ENCODE measurements around the gene LEFTY1. TPM values are rescaled to one million over a fixed set of nuclear protein-coding genes. Genes with fewer than 3 reads are reported as not detected.
A peak's percentile ranks its signal among the peaks of the same experiment; 100 is the strongest.

Gene LEFTY1
- total and polyA plus RNA-seq, 3 donors from 2014 or later, result 0.63 to 0.90 (median 0.87) TPM

DNA sequence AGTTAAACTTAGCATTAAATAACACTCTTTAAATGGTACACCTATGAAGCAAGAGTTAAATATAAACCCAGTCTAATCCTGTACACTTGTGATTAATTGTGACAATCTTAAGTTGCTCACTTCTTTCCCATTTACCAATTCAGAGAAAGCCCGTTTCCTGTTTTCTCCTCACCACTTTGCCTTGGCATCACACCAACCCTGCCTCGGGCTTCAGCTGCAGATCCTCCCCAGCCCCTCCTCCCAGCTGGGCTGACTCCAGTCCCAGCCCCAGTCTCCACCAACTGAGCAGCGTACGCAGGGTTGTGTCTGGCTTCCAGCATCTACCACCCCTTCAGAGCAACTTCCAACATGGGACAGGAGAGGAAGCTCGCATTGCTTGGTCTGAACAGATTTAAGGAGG is 31.0 kb upstream of the LEFTY1 start:
- Histone ChIP-seq H3K27ac (no peak overlapping the region), H3K9me3 (no peaks in the 10 kb centered on the region), H3K27me3 (no peaks in the 10 kb centered on the region), H3K36me3 (ENCODE audit: low read depth, missing control alignments) (no peaks in the 10 kb centered on the region), H3K4me3 (no peak overlapping the region), H3K4me1 (peaks cover 8% of the 10 kb centered on the region)
- TF ChIP-seq POLR2A (IDR thresholded peaks at IDR 0.05) (no peak), CTCF (IDR thresholded peaks at IDR 0.05) (no peak)
- 50 to 66% methylated on average over 5 of the region's 5 CpGs for WGBS, 2 donors
- peak; percentile 46 for DNase-seq
- intact Hi-C loops (cut with DNase I; ENCODE audit: low total_unique reads), result no loop called here

GRCh38 chr1:225918280-225918679 is 29.3 kb upstream of the LEFTY1 start:
- intact Hi-C loops (cut with DNase I; ENCODE audit: low total_unique reads), result no loop called here
- TF ChIP-seq CTCF (IDR thresholded peaks at IDR 0.05) (no peak), POLR2A (IDR thresholded peaks at IDR 0.05) (no peak)
- 91 to 97% methylated on average over 4 of the region's 4 CpGs for WGBS, 2 donors
- no peak for DNase-seq
- no peaks in the 10 kb centered on the region for H3K36me3 ChIP-seq (ENCODE audit: low read depth, missing control alignments)
- peaks cover 4% of the 10 kb centered on the region for H3K4me1 ChIP-seq
- no peak overlapping the region for H3K4me3 ChIP-seq
- no peaks in the 10 kb centered on the region for H3K27me3 ChIP-seq
- H3K9me3 ChIP-seq, result no peaks in the 10 kb centered on the region
- no peak overlapping the region for H3K27ac ChIP-seq

DNA sequence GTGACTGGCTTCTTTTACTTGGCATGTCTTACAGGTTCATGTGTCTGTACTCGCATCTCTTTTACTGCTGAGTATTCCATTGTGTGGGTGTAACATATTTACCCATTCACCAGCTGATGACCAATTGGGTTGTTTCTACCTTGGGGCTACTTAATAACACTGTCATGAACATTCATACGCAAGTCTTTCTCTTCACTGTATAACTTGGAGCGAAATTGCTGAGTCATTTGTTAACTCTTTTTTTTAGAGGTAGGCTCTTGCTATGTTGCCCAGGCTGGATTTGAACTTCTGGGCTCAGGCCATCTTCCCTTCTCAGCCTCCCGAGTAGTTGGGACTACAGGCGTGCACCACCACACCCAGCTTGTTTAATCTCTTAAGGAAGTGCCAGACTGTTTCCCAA is 28.6 kb upstream of the LEFTY1 start:
- WGBS, 2 donors, result 92 to 93% methylated on average over 5 of the region's 5 CpGs
- no peaks in the 10 kb centered on the region for H3K27me3 ChIP-seq
- H3K27ac ChIP-seq, result no peak overlapping the region
- no peaks in the 10 kb centered on the region for H3K4me1 ChIP-seq
- no peak for DNase-seq
- intact Hi-C loops (cut with DNase I; ENCODE audit: low total_unique reads), result no loop called here
- TF ChIP-seq CTCF (IDR thresholded peaks at IDR 0.05), result no peak
- TF ChIP-seq POLR2A (IDR thresholded peaks at IDR 0.05), result no peak
- no peak overlapping the region for H3K4me3 ChIP-seq
- no peaks in the 10 kb centered on the region for H3K9me3 ChIP-seq
- no peaks in the 10 kb centered on the region for H3K36me3 ChIP-seq (ENCODE audit: low read depth, missing control alignments)

DNA sequence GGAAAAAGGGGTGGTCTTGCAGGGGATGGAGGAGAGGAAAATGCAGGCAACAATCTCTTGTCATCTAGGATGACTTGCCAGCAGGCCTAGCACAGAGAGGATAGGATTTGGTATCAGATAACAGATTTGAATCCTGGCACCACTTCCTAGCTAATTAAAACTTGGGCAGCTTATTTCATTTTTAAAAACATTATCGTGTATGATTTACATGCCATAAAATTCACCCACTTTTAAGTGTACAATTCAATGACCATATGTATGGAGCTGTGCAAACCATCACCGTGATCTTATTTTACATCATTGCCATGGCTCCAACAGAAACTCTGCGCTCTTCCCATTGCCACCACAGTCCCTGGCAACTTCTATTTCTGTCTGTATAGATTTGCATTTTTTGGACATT is 28.2 kb upstream of the LEFTY1 start:
- Histone ChIP-seq H3K36me3 (ENCODE audit: low read depth, missing control alignments) (no peaks in the 10 kb centered on the region), H3K27ac (no peak overlapping the region), H3K4me1 (no peaks in the 10 kb centered on the region), H3K9me3 (no peaks in the 10 kb centered on the region), H3K27me3 (no peaks in the 10 kb centered on the region), H3K4me3 (no peak overlapping the region)
- TF ChIP-seq CTCF (IDR thresholded peaks at IDR 0.05) (no peak), POLR2A (IDR thresholded peaks at IDR 0.05) (no peak)
- 89 to 96% methylated on average over 3 of the region's 3 CpGs for WGBS, 2 donors
- intact Hi-C loops (cut with DNase I; ENCODE audit: low total_unique reads), result no loop called here
- DNase-seq, result no peak

DNA sequence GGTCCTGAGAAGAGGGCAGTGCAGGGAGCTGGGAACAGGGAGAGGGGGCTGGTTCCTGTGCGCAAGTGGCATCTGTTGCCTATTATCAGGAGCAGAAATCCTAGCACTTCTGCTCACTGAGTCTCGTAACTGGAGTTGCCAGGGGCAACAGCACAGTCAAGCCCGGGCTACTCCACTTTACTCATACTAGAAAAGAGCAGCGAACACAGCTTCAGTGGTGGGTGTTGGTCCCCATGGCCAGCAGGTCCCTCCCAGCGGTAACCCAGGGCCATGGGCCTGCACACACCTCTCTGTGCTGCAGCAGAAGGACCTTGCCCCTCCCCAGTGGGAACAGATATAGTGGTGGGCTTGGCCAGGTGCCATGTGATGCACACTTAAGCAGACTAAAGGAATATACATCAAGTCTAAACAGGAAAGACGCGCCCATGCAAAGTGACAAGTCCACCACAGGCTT is 26.6 kb upstream of the LEFTY1 start:
- intact Hi-C loops (cut with DNase I; ENCODE audit: low total_unique reads), result no loop called here
- no peak for TF ChIP-seq POLR2A (IDR thresholded peaks at IDR 0.05)
- no peak for TF ChIP-seq CTCF (IDR thresholded peaks at IDR 0.05)
- DNase-seq, result no peak
- Histone ChIP-seq H3K27ac (no peak overlapping the region), H3K36me3 (ENCODE audit: low read depth, missing control alignments) (no peaks in the 10 kb centered on the region), H3K27me3 (no peaks in the 10 kb centered on the region), H3K4me3 (no peak overlapping the region), H3K9me3 (no peaks in the 10 kb centered on the region), H3K4me1 (no peaks in the 10 kb centered on the region)
- WGBS, 2 donors, result 95 to 97% methylated on average over 3 to 7 of the region's 7 CpGs
